Measurements from ENCODE around the gene NDUFA13. TPM values are rescaled to one million over a fixed set of nuclear protein-coding genes. Genes with fewer than 3 reads are reported as not detected.

The NDUFA13 gene
- total RNA-seq, 4 donors from 2014 or later = 41.6 to 113 (median 71.4) TPM

DNA sequence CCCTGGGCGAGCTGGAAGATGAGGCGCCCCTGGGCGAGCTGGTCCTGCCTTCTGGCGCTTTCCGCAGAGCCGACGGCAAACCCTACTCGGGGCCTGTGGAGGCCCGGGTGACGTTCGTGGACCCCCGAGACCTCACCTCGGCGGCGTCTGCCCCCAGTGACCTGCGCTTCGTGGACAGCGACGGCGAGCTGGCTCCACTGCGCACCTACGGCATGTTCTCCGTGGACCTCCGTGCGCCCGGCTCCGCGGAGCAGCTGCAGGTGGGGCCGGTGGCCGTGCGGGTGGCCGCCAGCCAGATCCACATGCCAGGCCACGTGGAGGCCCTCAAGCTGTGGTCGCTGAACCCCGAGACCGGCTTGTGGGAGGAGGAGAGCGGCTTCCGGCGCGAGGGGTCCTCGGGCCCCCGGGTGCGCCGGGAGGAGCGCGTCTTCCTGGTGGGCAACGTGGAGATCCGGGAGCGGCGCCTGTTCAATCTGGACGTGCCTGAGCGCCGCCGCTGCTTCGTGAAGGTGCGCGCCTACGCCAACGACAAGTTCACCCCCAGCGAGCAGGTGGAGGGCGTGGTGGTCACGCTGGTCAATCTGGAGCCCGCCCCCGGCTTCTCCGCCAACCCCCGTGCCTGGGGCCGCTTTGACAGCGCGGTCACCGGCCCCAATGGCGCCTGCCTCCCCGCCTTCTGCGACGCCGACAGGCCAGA is 28.4 kb downstream of the NDUFA13 start:
- Histone ChIP-seq H3K27me3 (peaks cover 100% of the 10 kb centered on the region), H3K4me1 (peaks cover 0 to 25% (median 13%) of the 10 kb centered on the region in 3 donors), H3K4me3 (no peak overlapping the region), H3K36me3 (no peaks in the 10 kb centered on the region), H3K9me3 (peaks cover 0 to 6% (median 0%) of the 10 kb centered on the region in 3 donors), H3K27ac (no peak overlapping the region)
- ATAC-seq = no peak
- 87% methylated on average over 3 of the region's 75 CpGs; no CpG with 5 or more reads in 1 of the 2 donors for WGBS, 2 donors (ENCODE audit: low coverage in 1 of 2)
- no peak for TF ChIP-seq EP300 (IDR thresholded peaks at IDR 0.05)

DNA sequence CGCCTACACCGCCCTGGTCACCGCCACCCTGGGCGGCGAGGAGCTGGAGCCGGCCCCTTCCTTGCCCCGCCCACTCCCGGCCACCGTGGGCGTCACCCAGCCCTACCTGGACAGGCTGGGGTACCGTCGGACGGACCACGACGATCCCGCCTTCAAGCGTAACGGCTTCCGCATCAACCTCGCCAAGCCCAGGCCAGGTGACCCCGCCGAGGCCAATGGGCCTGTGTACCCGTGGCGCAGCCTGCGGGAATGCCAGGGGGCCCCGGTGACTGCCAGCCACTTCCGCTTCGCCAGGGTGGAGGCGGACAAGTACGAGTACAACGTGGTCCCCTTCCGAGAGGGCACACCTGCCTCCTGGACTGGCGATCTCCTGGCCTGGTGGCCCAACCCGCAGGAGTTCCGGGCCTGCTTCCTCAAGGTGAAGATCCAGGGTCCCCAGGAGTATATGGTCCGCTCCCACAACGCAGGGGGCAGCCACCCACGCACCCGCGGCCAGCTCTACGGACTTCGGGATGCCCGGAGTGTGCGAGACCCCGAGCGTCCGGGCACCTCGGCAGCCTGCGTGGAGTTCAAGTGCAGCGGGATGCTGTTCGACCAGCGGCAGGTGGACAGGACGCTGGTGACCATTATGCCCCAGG is 29.0 kb downstream of the NDUFA13 start:
- H3K27me3 ChIP-seq = peaks cover 100% of the 10 kb centered on the region
- no peak for ATAC-seq
- TF ChIP-seq POLR2AphosphoS5 (IDR thresholded peaks at IDR 0.05) (no peak), POLR2A (IDR thresholded peaks at IDR 0.05) (no peak), EP300 (IDR thresholded peaks at IDR 0.05) (no peak)
- TF ChIP-seq, protein P1, sequence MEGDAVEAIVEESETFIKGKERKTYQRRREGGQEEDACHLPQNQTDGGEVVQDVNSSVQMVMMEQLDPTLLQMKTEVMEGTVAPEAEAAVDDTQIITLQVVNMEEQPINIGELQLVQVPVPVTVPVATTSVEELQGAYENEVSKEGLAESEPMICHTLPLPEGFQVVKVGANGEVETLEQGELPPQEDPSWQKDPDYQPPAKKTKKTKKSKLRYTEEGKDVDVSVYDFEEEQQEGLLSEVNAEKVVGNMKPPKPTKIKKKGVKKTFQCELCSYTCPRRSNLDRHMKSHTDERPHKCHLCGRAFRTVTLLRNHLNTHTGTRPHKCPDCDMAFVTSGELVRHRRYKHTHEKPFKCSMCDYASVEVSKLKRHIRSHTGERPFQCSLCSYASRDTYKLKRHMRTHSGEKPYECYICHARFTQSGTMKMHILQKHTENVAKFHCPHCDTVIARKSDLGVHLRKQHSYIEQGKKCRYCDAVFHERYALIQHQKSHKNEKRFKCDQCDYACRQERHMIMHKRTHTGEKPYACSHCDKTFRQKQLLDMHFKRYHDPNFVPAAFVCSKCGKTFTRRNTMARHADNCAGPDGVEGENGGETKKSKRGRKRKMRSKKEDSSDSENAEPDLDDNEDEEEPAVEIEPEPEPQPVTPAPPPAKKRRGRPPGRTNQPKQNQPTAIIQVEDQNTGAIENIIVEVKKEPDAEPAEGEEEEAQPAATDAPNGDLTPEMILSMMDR (IDR thresholded peaks at IDR 0.05) = no peak
- WGBS, 2 donors (ENCODE audit: low coverage in 1 of 2) = no CpG with 5 or more reads among the region's 53 CpGs
- no peaks in the 10 kb centered on the region for H3K36me3 ChIP-seq
- no peak overlapping the region for H3K4me3 ChIP-seq
- H3K9me3 ChIP-seq = peaks cover 0 to 5% (median 0%) of the 10 kb centered on the region in 3 donors
- no peak overlapping the region for H3K27ac ChIP-seq
- peaks cover 0 to 19% (median 12%) of the 10 kb centered on the region in 3 donors for H3K4me1 ChIP-seq

DNA sequence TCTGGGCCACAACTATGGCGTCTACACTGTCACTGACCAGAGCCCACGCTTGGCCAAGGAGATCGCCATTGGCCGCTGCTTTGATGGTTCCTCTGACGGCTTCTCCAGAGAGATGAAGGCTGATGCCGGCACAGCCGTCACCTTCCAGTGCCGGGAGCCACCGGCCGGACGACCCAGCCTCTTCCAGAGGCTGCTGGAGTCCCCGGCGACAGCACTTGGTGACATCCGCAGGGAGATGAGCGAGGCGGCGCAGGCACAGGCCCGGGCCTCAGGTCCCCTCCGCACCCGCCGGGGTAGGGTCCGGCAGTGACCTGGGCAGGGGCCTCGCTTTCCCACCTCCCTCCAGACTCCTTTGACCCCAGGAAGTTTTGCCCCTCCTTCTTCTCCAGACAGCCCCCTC is 29.7 kb downstream of the NDUFA13 start:
- no peak overlapping the region for H3K4me3 ChIP-seq
- H3K27me3 ChIP-seq = peaks cover 100% of the 10 kb centered on the region
- no peaks in the 10 kb centered on the region for H3K36me3 ChIP-seq
- peaks cover 0 to 12% (median 6%) of the 10 kb centered on the region in 3 donors for H3K4me1 ChIP-seq
- H3K27ac ChIP-seq = no peak overlapping the region
- no peak for TF ChIP-seq POLR2A (IDR thresholded peaks at IDR 0.05)
- no peak for TF ChIP-seq POLR2AphosphoS5 (IDR thresholded peaks at IDR 0.05)
- TF ChIP-seq, protein P1 (IDR thresholded peaks at IDR 0.05) = no peak
- no peak for TF ChIP-seq EP300 (IDR thresholded peaks at IDR 0.05)
- WGBS, 2 donors (ENCODE audit: low coverage in 1 of 2) = 85% methylated on average over 4 of the region's 23 CpGs; no CpG with 5 or more reads in 1 of the 2 donors
- no peak for ATAC-seq
- no peaks in the 10 kb centered on the region for H3K9me3 ChIP-seq

GRCh38 chr19:19546751-19547162 is 30.7 kb downstream of the NDUFA13 start:
- H3K27ac ChIP-seq = no peak overlapping the region
- H3K36me3 ChIP-seq = no peaks in the 10 kb centered on the region
- H3K4me3 ChIP-seq = no peak overlapping the region
- peaks cover 0 to 2% (median 0%) of the 10 kb centered on the region in 3 donors for H3K4me1 ChIP-seq
- TF ChIP-seq POLR2AphosphoS5 (IDR thresholded peaks at IDR 0.05) = no peak
- WGBS, 2 donors (ENCODE audit: low coverage in 1 of 2) = no CpG with 5 or more reads among the region's 19 CpGs
- H3K9me3 ChIP-seq = no peaks in the 10 kb centered on the region
- peaks cover 93% of the 10 kb centered on the region for H3K27me3 ChIP-seq
- no peak for ATAC-seq

GRCh38 chr19:19547674-19548336 is 31.8 kb downstream of the NDUFA13 start:
- Histone ChIP-seq H3K27me3 (peaks cover 83% of the 10 kb centered on the region), H3K36me3 (no peaks in the 10 kb centered on the region), H3K4me1 (no peaks in the 10 kb centered on the region), H3K27ac (no peak overlapping the region), H3K4me3 (no peak overlapping the region), H3K9me3 (no peaks in the 10 kb centered on the region)
- no CpG with 5 or more reads among the region's 15 CpGs for WGBS, 2 donors (ENCODE audit: low coverage in 1 of 2)
- no peak for TF ChIP-seq POLR2AphosphoS5 (IDR thresholded peaks at IDR 0.05)
- ATAC-seq = no peak

- H3K27me3 ChIP-seq = peaks cover 73% of the 10 kb centered on the region
- H3K4me3 ChIP-seq = no peak overlapping the region
- no peaks in the 10 kb centered on the region for H3K9me3 ChIP-seq
- H3K36me3 ChIP-seq = no peaks in the 10 kb centered on the region
- TF ChIP-seq POLR2A (IDR thresholded peaks at IDR 0.05) (no peak), POLR2AphosphoS5 (IDR thresholded peaks at IDR 0.05) (no peak), EP300 (IDR thresholded peaks at IDR 0.05) (no peak)
- TF ChIP-seq, protein P1 (IDR thresholded peaks at IDR 0.05) = no peak
- H3K27ac ChIP-seq = no peak overlapping the region
- 55 to 73% methylated on average over 6 of the region's 13 CpGs for WGBS, 2 donors (ENCODE audit: low coverage in 1 of 2)
- ATAC-seq = no peak
- no peaks in the 10 kb centered on the region for H3K4me1 ChIP-seq
These were observed 33.1 kb downstream of the NDUFA13 start for GRCh38 chr19:19548915-19549759.

All from gastroesophageal sphincter (tissue), 4 donors.